GM18520 (cell line): ENCODE measurements around the gene GAS2L3.
"Not testable (repeated sequence)": the region's sequence is repeated elsewhere in the genome, so short reads cannot be mapped to it uniquely, and the experiment has no call there.

Experiments
- ATAC-seq: cut with Tn5 transposase; IDR thresholded peaks from one replicate; pipeline ENCODE4 v1.9.1; 2021; ENCODE audit not compliant: unreplicated experiment

Gene GAS2L3

DNA sequence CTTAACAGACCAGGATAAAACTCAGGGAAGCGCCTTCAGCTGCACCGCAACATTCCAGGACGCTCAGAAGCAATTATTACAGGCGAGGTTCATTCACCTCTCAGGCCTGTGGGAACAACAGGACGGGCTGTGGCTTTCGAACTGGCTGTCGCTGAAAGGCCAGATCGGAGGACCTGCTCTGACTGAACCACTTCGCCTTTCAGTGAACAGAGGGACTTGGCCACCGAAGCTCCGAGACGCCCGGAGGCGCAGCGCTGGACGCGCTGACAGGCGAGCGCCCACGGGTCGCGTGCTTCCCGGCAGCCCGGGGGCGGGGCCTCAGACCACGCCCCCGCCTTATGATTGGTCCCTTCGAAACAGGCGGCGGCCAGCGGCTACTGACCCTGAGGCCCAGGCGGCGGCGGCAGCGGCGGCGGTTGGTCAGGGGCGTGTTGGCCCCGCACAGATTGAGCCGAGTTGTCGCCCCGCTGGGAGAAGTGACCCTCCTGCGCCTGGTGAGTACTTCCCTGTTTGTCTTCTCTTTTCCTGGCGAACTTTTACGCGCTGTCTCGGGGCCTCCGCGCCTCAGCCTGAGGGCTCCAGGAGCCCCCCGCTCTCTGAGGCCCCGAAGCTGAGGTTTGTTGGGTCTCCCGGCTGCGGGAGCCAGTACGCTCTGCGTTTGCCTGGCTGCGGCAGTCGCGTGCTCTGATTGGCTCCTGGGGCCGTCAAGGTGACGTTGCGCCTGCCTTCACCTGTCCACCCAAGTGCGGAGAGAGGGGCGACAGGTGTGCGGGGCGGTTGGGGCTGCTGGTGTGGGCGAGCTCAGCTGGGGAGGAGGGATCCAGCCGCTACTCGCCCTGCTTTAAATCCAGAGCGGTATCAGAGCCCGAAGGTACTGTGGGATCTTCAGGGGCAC, at the start of gene GAS2L3:
GAS2L3 (plus strand) TSS at position 393 of the 895 bp plus-strand sequence. CDS start 21,221 bp downstream, outside the sequence.
- peak; percentile 91 for ATAC-seq

DNA sequence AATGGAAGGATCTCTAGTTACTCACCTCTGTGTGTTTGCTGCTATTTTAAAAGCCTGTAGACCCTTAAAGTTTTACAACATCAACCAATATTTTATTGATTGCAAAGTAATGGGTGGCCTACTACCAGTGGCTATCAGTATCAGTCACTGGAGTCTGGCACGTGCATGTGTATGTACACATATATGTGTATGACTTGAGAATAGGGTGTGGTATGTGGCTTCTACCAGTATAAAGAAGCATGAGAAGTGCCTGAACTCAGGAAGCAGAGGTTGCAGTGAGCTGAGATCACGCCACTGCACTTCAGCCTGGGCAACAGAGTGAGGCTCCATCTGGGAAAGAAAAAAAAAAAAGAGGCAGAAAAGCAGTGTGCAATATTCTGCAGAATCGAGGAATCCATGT, 45.5 kb upstream of the GAS2L3 start:
- ATAC-seq: no peak

DNA sequence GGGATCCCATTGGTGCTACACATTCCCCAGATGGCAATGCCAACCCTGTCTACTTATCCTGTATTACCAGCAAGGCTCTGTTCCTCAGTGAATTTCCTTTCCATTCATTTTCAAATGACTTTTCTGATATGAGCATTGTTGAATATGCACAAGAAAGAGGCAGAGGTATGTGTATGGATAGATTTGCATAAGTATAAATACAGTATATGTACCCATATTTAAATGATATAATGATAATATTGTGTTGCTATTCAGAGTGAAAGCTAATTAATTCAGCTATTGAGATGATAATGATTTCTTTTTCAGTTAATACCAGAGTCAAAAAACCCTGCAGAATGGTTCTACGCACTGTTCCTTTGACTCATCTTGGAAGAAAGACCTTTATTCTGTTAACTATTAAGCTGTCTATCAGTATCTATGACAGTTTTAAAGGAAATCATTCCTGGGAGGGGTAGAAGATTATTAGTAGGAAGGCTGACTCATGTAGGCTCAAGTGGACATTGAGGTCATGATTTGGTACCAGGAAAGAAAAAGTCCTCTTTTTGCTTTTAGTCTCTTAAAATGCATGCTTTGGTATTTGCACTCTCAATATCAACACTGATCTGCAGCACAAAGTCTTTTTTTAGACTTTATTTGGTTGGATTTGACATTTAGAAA, 44.9 kb upstream of the GAS2L3 start:
- no peak for ATAC-seq

DNA sequence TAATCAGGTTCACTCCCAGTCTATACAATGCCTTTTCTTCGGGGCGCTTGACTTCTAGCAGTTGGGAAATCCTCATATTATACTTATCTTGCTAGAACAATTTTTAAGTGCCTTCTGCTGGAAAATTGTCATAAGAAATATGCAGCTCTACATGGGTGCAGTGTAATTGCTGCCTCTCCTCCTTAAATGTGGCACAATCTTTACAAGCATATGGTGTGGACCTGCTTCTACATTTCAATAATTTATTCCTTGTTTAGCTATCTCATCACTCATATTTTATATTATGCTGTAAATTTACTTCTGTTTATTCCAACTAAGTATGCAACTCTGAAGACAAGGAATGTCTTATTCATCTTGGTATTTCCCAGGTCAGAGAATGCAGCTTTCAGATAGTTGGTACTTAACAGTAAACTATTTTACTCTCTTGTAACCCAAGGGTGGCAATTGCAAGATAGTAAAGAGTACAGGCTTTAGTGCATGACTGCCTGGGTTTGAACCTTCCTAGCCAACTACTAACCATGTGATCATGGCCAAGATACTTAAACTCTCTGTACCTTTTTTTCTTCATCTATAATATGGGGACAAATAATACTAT, 43.6 kb upstream of the GAS2L3 start:
- no peak for ATAC-seq

DNA sequence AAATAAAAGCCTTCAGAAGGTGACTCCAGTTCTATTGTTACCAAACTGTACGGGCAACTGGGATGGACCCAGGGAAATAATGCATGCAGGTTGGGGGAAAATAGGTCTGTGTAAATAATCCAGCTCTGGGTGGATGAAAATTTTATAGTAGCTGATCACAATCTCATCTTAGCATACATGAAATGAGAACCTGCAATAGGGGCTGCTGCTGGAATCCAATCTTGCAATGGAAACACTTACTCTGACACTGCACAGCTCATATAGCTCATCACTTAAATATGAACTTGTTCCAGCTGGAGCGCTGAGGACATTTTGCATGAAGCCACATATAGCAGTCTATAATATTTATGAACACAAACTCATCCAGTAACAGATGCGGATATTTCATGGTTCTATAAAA, 40.1 kb upstream of the GAS2L3 start:
- ATAC-seq: no peak

DNA sequence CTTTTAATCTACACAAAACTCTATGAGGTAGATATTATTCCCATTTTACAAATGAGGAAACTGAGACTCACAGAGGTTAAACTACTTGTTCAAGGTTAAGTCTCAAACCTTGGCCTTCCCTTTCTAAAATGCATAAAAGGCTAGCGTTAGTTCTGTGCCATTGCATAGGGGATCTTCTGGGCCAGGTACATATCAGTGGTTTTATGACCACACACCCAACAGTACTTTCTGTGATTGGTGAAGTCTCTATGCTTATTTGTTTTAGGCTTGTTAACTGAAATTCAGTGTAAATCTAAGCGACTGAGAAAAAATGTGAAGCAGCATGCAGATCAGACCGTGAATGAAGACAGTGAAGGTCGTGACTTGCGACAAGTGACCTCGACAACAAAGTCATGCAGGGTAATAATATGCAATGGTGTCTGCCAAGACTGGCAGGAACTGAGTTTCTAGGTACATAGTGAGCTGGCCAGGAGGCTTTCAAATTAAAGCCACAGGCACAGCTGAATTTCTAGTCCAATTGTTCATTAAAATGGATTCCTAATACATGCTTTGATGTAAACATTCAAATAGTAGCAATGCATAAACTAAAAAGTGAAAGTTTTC, 38.8 kb upstream of the GAS2L3 start:
- no peak for ATAC-seq

DNA sequence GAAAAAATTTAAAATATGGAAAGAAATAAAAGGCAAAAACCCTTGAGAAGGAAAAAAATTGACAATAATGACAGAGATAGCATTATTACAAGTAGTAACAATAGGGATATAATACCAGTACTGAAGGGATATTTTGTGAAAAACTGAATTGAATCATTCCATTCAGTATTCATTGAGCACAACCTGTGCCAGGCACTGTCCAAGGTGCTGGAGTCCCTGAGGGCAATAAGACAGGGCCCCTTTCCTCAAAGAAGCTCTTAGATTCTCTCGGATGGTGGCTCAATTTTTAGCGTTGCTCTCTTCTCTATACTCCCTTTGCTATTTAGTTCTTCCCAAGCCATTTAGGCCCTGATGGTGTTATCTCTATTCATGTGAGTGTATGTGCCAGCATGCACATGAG, 34.3 kb upstream of the GAS2L3 start:
- ATAC-seq: no peak

DNA sequence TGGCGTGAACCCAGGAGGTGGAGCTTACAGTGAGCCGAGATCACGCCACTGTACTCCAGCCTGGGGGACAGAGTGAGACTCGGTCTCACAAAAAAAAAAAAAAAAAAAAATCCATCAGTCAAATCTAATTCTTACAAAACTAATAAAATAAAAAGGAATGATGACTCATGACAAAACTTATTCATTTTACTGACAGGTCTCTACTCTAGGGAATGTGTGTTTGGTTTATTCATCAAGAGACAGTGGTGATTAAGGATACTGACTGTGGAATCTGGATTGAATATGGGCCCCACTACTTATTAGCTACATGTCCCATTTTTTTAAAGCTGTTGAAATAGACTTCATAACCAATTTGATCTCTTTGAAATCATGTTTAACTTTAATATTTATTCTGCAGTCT, 29.3 kb upstream of the GAS2L3 start:
- ATAC-seq: no peak

DNA sequence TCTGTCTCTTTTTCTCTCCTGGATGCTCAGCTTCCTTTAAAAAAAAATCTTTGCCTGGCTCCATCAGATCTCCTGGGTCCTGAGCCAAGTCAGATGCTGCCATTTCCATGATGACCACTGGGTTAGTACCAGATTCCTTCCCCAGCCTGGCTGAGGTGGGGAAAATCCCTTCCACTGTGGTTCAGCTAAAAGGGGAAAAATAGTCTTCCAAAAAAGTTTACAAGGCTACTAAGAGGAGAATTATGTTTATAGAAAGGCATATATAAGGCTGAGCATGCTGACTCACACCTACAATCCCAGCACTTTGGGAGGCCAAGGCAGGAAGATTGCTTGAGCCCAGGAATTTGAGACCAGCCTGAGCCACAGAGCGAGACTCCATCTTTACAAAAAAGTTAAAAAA, 28.4 kb upstream of the GAS2L3 start:
- ATAC-seq: no peak

DNA sequence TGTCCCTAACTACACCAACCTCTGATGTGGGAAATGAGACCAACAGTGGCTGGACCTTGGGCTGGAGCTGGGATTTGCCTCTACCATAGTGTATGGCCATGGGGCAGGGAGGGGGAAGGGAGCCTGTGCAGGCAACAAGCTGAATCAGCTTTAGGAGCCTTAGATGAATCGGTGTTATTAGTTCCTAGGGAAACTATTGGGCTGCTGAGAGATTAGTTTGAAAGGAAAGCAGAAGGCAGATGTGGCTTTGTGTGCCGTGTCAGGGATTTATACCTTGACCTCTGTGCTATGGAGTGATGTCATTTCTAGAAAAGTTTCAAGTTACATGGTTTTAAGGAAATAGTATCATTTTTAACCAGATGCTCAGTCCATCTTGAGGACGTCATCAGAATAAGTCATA, 19.5 kb upstream of the GAS2L3 start:
- ATAC-seq: no peak

DNA sequence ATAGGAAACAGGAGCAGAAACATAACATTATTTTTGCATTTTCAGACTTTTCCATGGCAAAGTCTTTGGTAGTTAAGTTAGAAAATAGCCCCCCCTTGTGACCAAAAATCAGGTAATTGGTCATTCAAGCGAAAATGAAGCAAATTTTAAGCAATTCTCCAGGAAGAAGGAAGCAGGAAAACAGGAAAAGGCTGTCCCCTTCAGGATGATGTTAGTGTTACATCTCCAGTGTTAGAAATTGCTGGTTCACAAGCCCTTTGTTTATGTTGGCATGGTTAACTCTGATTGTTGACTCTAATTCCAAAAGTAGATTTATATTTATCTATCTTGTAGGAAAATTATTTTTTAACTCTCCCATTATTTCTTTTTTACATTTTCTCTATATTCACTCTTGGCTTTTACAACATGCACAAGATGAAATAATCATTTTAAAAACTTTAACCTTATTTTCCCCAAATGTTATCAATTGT, 18.8 kb upstream of the GAS2L3 start:
- no peak for ATAC-seq

DNA sequence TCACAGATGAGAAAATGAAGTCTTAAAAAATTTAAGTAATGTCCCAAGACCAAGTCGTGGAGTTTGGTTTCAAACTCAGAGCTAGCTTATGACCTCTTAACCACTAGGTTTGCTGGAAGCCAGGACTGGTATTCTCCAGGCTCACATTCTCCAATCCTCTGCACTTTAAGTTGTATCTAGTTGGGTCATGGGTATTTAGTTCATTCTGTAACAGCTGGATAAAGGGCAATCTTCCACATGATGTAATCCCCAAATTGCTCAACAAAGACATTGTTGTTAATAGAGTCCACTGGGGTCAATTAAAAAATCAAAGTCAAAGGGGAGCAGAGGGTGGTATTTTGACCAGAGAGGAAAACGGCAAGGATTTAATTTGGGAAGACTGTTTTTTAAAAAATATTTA, 17.8 kb upstream of the GAS2L3 start:
- ATAC-seq: no peak

DNA sequence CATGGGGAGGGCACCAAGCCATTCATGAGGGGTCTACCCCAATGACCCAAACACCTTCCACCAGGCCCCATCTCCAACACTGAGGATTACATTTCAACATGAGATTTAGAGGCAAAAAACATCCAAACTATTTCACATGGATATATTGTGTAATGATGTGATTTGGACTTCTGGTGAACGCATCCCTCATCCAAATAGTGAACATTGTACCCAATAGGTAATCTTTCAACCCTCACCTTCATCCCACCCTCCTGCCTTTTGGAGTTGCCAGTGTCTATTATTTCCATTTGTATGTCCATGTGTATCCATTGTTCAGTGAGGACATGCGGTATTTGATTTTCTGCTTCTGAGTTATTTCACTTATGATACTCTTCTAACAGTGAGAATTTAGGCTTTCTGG, 16.1 kb upstream of the GAS2L3 start:
- no peak for ATAC-seq

DNA sequence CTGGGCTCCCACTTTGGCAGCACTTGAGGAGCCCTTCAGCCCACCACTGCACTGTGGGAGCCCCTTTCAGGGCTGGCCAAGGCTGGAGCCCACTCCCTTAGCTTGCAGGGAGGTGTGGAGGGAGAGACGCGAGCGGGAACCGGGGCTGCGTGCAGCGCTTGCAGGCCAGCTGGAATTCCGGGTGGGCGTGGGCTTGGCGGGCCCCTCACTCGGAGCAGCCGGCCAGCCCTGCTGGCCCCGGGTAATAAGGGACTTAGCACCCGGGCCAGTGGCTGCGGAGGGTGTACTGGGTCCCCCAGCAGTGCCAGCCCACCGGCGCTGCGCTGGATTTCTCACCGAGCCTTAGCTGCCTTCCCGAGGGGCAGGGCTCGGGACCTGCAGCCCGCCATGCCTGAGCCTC, 14.2 kb upstream of the GAS2L3 start:
- not testable (repeated sequence) for ATAC-seq

DNA sequence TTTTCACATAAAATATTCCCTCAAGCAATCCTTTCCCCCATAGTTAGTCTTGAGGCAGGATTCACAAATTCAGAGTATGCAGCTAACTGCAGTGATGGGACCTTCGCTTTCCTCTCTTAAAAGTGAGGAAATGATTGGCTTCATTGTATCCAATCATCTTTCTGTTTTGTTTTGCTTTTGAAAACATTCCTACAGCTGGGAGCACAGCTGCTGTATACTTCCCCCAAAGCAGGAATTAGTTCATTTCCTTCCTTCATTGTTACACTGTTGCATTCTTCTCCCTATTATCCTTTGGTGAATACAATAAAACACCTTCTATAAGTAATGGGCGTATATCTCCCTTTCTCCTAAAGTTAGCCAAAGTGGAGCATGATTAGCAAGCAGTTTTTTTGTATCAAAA, 9.4 kb upstream of the GAS2L3 start:
- no peak for ATAC-seq

DNA sequence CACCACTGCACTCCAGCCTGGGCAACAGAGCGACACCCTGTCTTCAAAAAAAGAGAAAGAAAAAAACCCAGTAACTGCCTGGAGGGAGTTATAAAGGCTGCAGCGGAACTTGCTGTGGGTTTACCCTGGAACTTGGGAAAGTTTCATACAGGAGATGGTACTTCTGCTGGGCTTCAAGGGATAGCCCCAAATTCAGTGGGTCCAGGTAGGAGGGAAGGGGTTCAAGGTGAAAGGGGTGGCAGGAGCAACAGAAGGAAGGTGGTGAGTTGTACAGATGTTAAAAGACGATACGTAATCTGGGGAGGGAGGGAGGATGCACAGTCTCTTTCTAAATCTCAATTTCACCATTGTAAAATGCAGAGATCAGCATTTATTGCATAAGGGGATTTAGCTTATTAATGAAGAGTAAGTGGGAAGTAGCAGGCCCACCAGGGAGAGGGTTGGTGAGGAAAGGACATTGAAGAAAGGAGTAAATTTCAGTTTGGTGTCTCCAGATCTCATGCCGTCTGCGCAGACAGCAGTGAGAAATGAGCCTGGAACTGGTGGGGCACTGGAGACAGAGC, 8.5 kb upstream of the GAS2L3 start:
- no peak for ATAC-seq

DNA sequence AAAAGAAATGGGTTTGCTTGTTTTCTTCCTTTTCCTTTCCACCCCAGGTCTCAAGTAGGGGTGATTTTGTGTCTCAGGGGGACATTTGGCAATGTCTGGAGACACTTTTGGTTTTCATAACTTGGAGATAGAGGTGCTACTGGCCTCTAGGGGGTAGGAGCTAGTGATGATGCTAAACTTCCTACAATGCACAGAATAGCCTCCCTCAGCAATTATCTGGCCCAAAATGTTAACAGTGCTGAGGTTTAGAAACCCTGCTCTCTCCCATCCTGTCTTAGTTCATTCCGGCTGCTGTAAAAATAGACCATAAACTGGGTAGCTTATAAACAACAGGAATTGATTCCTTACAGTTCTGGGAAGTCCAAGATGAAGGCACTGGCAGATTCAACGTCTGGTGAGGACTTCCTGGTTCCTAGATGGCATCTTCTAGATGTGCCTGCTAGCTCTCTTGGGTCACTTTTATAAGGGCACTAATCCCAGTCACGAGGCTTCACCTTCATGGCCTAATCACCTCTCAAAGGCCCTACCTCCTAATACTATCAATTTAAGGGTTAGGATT, 7.4 kb upstream of the GAS2L3 start:
- no peak for ATAC-seq

DNA sequence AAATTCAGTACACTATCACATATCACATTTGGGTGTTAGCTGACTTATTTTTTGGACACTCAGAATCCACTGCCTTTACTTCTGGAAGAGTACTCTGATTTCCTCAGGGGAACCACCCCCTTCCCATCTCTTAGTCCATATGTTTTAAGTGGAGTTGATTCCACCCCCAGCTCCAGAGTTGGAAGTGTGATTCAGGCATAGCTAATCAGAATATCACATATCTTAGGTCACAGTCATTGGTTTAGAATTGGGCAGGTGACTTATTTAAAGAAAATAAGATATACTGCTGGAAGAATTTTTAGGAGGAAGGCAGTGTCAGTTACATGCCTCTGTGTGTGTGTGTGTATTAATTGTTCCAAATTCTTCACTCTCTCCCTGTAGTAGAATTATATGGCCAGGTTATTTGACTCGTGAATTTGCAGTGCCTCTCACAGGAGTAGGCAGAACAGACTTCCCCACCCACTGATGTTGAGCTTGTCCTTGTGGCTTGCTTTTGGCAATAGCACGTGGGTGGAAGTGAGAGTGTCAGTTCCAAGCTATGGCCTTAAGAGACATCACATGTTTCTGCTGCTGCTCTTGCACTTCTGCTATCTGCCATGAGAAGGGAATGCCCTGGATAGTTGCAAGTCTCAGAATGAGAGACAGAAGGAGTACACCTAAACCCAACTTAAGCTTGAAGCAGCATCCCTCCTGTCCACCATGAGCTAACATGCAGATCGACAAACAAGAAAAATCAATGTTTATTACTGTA, 6.4 kb upstream of the GAS2L3 start:
- ATAC-seq: peak; percentile 93

DNA sequence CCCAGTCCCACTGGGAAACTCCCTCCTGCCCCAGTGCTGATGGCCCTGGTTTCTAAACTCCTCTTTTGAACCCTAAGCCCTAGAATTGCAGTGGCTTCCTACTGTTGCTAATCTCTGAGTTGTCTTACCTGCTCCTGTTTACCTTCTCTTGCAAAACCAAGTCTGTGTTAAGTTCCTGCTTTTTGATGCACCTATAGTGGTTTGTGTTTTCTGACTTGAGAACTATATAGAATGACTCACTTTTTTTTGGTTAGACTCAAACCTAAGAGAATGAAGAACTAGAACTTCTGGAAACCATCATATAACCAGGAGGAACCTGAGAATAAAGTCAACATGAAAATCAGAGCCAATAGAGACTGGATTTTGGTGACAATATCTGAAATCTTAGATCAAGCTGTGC, 5.5 kb upstream of the GAS2L3 start:
- ATAC-seq: no peak

DNA sequence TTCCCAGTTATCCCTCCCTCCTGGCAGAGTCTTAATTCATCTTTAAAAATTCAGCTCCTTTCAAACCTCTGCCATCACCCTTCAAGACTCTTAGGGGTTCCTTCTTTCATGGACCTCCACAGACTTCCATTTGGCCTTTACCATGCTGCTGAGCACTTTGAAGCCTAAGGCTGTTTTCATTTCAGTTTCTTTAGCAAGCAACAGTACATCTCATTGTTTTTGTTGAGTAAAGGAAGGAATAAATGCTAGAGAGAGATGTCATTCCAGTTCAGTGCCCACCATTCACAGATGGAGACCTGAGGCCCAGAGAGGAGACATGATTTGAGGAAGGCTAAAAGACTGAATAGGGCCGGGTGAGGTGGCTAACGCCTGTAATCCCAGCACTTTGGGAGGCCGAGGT, 1.3 kb upstream of the GAS2L3 start:
- no peak for ATAC-seq
